ENCODE measurements around the gene TXNIP. TPM values are rescaled to one million over a fixed set of nuclear protein-coding genes. Genes with fewer than 3 reads are reported as not detected.
A peak's percentile ranks its signal among the peaks of the same experiment; 100 is the strongest.

The TXNIP gene
- total and polyA plus RNA-seq, 4 donors, result 178 to 1,810 (median 703) TPM

GRCh38 chr1:145980457-145980994 is 15.9 kb downstream of the TXNIP start:
- no peak for DNase-seq
- peak overlapping the region; percentile 86 to 99 for H3K27ac ChIP-seq (ENCODE audit: low read depth in 1 of 2, low read length in 1 of 2)
- peaks cover 17 to 58% (median 22%) of the 10 kb centered on the region in 5 donors for H3K4me1 ChIP-seq (ENCODE audit: control insufficient read depth in 5 of 5, insufficient read depth in 5 of 5, low read length in 5 of 5)
- H3K4me3 ChIP-seq, result no peak overlapping the region
- TF ChIP-seq CTCF (IDR thresholded peaks at IDR 0.05; ENCODE audit: control extremely low read depth, extremely low read depth), result no peak
- peaks cover 0 to 5% (median 0%) of the 10 kb centered on the region in 4 donors for H3K36me3 ChIP-seq (ENCODE audit: control insufficient read depth in 4 of 4, insufficient read depth in 4 of 4, low read length in 4 of 4)
- no peaks in the 10 kb centered on the region for H3K9me3 ChIP-seq (ENCODE audit: control insufficient read depth in 4 of 4, insufficient read depth in 3 of 4, low read length in 3 of 4)
- no peaks in the 10 kb centered on the region for H3K27me3 ChIP-seq (ENCODE audit: control insufficient read depth in 3 of 3, insufficient read depth in 3 of 3, low read length in 2 of 3)
- 80 to 83% methylated on average over 1 of the region's 1 CpG for WGBS, 2 donors
- ATAC-seq (ENCODE audit: insufficient read depth, low FRiP score), result no peak
- peak overlapping the region in 1 of 2 donors; percentile 90 for H3K9ac ChIP-seq (ENCODE audit: insufficient read depth in 1 of 2, low read length in 2 of 2)

GRCh38 chr1:145979746-145980456 is 16.5 kb downstream of the TXNIP start:
- Histone ChIP-seq H3K4me3 (no peak overlapping the region), H3K27me3 (ENCODE audit: control insufficient read depth in 3 of 3, insufficient read depth in 3 of 3, low read length in 2 of 3) (no peaks in the 10 kb centered on the region), H3K9me3 (ENCODE audit: control insufficient read depth in 4 of 4, insufficient read depth in 3 of 4, low read length in 3 of 4) (no peaks in the 10 kb centered on the region), H3K27ac (ENCODE audit: low read depth in 1 of 2, low read length in 1 of 2) (peak overlapping the region; percentile 94 to 99), H3K4me1 (ENCODE audit: control insufficient read depth in 5 of 5, insufficient read depth in 5 of 5, low read length in 5 of 5) (peaks cover 14 to 53% (median 22%) of the 10 kb centered on the region in 5 donors), H3K36me3 (ENCODE audit: control insufficient read depth in 4 of 4, insufficient read depth in 4 of 4, low read length in 4 of 4) (peaks cover 0 to 5% (median 1%) of the 10 kb centered on the region in 4 donors), H3K9ac (ENCODE audit: insufficient read depth in 1 of 2, low read length in 2 of 2) (peak overlapping the region in 1 of 2 donors; percentile 90)
- no peak for ATAC-seq (ENCODE audit: insufficient read depth, low FRiP score)
- DNase-seq, result peak in 1 of 3 donors; percentile 47
- 18% methylated on average over 7 of the region's 7 CpGs for WGBS, 2 donors
- TF ChIP-seq CTCF (IDR thresholded peaks at IDR 0.05; ENCODE audit: control extremely low read depth, extremely low read depth), result no peak

- 6 to 13% methylated on average over 9 of the region's 9 CpGs for WGBS, 2 donors
- ATAC-seq (ENCODE audit: insufficient read depth, low FRiP score) (peak; percentile 94), DNase-seq (peak; percentile 96 to 100 (median 100))
- TF ChIP-seq CTCF (IDR thresholded peaks at IDR 0.05; ENCODE audit: control extremely low read depth, extremely low read depth), result no peak
- no peaks in the 10 kb centered on the region for H3K9me3 ChIP-seq (ENCODE audit: control insufficient read depth in 4 of 4, insufficient read depth in 3 of 4, low read length in 3 of 4)
- no peaks in the 10 kb centered on the region for H3K27me3 ChIP-seq (ENCODE audit: control insufficient read depth in 3 of 3, insufficient read depth in 3 of 3, low read length in 2 of 3)
- H3K27ac ChIP-seq (ENCODE audit: low read depth in 1 of 2, low read length in 1 of 2), result peak overlapping the region; percentile 94 to 99
- H3K4me1 ChIP-seq (ENCODE audit: control insufficient read depth in 5 of 5, insufficient read depth in 5 of 5, low read length in 5 of 5), result peaks cover 14 to 47% (median 22%) of the 10 kb centered on the region in 5 donors
- peaks cover 0 to 5% (median 1%) of the 10 kb centered on the region in 4 donors for H3K36me3 ChIP-seq (ENCODE audit: control insufficient read depth in 4 of 4, insufficient read depth in 4 of 4, low read length in 4 of 4)
- peak overlapping the region in 1 of 2 donors; percentile 97 for H3K9ac ChIP-seq (ENCODE audit: insufficient read depth in 1 of 2, low read length in 2 of 2)
- H3K4me3 ChIP-seq, result no peak overlapping the region
Measured at GRCh38 chr1:145978854-145979745, 17.3 kb downstream of the TXNIP start.

Measured in lung (tissue), 12 donors.